GM18511 (cell line): ENCODE measurements around the gene ME1.
"Not testable (repeated sequence)": the region's sequence is repeated elsewhere in the genome, so short reads cannot be mapped to it uniquely, and the experiment has no call there.

Source experiments
- ATAC-seq: cut with Tn5 transposase; IDR thresholded peaks from one replicate; pipeline ENCODE4 v1.9.1; 2021; ENCODE audit warnings: mild to moderate bottlenecking, moderate library complexity; ENCODE audit not compliant: unreplicated experiment

Gene ME1

GRCh38 chr6:83265384-83265783 lies 165.5 kb downstream of the ME1 start:
- no peak for ATAC-seq

DNA sequence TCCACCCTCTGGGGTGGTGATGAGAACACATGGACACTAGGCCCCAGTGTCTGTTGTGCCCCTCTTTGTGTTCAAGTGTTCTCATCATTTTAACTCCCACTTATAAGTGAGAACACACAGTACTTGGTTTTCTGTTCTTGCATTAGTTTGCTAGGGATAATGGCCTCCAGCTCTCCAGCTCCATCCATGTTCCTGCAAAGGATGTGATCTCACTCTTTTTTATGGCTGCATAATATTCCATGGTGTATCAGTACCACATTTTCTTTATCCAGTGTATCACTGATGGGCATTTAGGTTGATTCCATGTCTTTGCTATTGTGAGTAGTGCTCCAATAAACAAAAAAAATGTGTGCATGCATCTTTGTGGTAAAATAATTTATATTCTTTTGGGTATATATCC lies 170.3 kb downstream of the ME1 start:
- no peak for ATAC-seq

DNA sequence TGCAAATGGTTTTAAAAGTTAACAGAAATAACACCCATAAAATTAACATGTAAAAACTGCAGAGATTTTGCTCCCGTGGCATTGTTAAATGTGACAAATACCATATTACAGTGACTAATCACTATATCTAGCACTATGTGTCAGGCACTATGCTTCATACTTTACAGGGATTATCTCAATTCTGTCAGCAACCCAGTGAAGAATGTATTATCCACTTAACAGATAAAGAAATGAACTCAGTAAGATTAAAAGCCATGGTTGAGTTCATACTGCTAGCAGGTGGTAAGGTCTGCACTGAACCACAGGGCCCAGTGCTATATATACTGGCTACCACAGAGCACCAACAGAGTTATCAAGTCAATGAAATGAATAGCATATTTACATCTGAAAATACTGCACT lies 172.3 kb downstream of the ME1 start:
- ATAC-seq, result no peak

- ATAC-seq, result no peak
Measured at GRCh38 chr6:83257791-83258190, 173.1 kb downstream of the ME1 start.

DNA sequence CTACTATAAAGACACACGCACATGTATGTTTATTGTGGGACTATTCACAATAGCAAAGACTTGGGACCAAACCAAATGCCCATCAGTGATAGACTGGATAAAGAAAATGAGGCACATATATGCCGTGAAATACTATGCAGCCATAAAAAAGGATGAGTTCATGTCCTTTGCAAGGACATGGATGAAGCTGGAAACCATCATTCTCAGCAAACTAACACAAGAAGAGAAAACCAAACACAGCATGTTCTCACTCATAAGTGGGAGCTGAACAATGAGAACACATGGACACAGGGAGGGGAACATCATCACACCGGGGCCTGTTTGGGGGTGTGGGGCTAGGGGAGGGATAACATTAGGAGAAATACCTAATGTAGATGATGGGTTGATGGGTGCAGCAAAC lies 174.1 kb downstream of the ME1 start:
- ATAC-seq, result not testable (repeated sequence)

- no peak for ATAC-seq
Measured at GRCh38 chr6:83252719-83253118, 178.1 kb downstream of the ME1 start.

DNA sequence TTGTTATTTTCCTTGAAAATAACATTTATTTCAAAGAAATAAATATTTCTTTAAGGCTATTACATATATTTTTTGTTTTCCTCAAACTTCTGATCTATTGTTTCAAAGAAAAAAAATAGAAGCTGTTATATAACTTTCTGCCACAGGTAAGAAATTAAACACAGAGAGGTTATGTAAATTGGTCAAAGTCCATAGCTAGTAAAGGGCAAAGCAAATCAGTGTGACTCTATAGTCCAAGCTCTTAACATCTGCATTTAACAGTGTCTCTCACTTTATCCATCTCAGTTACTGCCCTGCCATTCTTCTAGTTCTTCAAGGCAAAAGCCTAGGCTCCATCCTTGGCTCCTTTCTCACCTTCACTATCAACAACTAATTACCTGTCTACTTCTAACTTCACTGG lies 180.6 kb downstream of the ME1 start:
- ATAC-seq, result no peak

DNA sequence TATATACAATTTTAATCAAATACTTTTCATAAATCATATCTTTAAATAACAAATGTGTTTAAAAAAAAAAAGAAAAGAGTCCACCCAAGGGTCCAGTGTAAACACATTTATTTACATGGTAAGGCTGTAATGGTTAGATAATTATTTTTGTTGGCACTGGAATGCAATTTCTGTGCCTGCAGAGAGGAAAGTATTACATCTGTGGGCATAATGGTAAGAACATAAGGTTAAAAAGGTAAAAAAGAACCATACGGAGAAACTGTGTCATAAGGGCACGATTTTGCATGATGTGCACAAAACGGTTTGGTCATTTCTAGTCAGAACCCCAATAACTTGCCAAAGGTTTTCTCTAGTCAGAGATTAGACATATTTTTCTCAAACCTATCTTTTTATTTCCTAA lies 183.4 kb downstream of the ME1 start:
- ATAC-seq, result no peak

- no peak for ATAC-seq
Measured at GRCh38 chr6:83231146-83231545, 199.7 kb downstream of the ME1 start.

DNA sequence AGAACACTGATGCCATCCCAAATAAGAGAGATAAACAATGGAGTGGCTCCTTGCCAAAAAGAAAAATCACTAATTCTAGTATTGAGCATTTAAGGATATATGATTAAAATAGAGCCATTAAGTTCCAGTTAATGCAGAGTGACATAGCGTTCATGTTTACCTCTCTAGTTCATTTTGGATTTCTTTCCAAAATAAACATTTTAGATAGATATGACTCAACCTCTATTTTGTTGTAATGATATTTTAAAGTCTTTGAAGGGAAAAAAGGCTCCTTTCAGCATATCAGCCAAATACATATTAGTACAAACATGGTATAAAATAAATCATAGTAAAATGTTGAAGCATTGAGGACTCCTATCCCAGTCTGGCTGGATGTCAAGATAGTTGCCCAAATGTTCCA lies 204.3 kb downstream of the ME1 start:
- no peak for ATAC-seq

- ATAC-seq, result peak; percentile 51
Measured at GRCh38 chr6:83221889-83222479, 208.9 kb downstream of the ME1 start.

DNA sequence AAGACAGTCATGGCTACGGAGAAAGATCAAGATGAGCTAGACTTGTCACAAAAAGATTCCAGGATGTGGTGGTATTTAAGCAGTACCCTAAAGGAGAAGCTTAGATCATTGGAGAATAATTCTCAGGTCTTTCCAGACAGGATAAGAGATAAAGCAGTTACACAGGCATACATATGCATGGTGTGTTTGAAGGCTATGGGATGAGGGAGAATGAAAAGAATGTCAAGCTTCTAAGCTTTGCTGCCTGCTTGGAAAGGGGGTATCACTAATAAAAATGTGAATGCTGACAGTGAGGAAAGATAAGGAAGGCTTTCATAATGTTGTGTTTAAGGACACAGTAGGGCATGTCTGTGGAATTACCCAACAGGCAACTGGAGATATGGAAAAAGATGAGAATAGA lies 209.6 kb downstream of the ME1 start:
- no peak for ATAC-seq

DNA sequence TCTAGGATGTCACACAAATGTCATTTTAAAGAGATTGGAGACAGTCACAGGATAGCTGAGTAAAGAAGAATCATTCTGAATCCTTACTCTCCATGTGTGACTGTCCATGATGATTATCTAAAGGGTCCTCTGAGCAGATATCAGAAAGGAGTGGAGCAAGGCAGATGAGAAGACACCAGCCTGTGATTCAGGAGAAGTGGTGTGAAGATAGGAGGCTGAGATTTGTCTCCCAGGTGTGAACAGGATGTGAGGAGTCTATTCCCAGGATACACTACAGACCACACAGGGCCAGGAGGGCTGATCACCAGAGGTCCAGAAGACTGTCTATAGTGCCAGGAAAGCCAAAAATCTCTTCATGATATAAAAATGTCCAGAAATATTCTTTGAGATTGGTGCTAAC lies 210.7 kb downstream of the ME1 start:
- ATAC-seq, result no peak

GRCh38 chr6:83218646-83219045 lies 212.2 kb downstream of the ME1 start:
- no peak for ATAC-seq

- no peak for ATAC-seq
Measured at GRCh38 chr6:83216806-83217205, 214.0 kb downstream of the ME1 start.

DNA sequence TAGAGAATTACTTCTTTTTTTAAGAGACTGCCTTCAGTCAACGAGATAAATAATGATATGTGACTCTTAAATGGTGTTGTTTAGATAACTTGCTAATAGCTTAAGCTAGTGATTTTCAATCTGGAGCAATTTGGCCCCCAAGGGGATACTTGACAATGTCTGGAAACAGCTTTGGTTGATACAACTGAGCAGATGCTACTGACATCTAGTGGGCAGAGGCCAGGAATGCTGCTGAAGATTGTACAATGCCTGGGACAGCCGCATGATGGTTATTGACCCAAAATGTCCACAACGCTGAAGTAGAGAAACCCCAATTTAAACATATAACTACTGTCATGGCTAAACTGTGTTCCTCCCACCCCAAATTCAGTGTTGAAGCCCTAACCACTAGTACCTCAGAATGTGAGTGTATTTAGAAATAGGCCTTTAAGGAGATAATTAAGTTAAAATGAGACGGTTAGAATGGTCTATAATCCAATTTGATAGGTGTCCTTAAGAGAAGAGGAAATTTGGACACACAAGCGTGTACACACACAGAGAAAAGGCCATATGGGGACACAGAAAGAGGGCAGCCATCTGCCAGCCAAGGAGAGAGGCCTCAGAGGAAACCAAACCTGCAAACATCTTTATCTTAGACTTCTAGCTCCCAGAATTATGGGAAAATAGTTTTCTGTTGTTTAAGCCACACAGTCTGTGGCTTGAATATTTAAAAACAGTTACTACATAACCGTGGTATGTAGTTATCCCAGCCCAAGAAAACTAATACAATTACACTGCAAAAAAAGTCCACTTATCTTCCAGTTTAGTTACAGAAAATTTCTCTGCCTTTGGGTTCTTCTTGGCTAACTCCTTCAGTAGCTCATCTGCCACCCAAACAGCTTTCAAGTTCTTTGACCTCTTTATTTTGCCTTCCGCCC lies 215.5 kb downstream of the ME1 start:
- peak; percentile 99 for ATAC-seq

GRCh38 chr6:83202031-83202430 lies 228.8 kb downstream of the ME1 start:
- no peak for ATAC-seq

DNA sequence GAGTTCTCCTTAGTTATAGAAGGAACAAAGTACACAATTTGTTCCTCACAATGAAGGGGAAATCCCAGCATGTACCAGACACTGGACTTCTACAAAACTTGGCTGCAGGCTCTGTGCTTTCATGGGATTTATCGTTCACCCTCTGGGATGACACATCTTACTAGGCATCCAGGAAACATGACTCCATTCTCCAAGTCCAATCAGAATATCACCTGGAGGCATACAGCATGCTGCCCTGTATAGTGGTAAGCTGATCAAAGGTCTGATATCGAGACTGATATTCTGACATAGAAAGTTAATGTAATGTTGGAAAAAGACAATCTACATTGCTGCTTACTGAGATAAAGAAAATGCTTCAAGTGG lies 231.0 kb downstream of the ME1 start:
- peak; percentile 23 for ATAC-seq

DNA sequence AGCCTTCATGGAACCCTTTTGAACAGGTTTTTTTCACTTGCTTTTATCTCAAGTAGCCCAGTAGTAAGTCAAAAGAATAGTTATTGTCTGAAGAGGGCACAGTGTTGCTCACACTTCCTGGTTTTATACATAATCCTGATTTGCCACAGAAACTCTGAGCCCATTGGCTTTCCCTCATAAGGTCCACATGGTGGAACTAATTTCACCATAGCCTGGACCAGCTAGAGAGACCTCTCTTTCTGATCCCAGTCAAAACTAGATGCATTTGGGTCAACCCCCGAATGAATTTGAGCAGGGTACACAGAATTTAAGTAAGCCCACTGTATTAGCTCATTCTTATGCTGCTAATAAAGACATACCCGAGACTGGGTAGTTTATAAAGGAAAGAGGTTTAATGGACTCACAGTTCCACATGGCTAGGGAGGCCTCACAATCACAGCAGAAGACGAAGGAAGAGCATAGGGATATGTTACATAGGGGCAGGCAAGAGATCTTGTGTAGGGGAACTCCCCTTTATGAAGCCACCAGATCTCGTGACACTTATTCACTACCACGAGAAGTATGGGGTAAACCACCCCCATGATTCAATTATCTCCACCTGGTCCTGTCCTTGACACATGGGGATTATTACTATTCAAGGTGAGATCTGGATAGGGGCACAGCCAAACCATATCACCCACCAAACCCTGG lies 231.5 kb downstream of the ME1 start:
- peak; percentile 78 for ATAC-seq

GRCh38 chr6:83198486-83199172 lies 232.2 kb downstream of the ME1 start:
- ATAC-seq, result no peak
